GM18907 (cell line): ENCODE measurements around the gene PPARD.

Experiments used
- ATAC-seq: cut with Tn5 transposase; IDR thresholded peaks from one replicate; pipeline ENCODE4 v1.9.1; 2021; ENCODE audit warnings: mild to moderate bottlenecking, moderate library complexity; ENCODE audit not compliant: unreplicated experiment

Gene PPARD

DNA sequence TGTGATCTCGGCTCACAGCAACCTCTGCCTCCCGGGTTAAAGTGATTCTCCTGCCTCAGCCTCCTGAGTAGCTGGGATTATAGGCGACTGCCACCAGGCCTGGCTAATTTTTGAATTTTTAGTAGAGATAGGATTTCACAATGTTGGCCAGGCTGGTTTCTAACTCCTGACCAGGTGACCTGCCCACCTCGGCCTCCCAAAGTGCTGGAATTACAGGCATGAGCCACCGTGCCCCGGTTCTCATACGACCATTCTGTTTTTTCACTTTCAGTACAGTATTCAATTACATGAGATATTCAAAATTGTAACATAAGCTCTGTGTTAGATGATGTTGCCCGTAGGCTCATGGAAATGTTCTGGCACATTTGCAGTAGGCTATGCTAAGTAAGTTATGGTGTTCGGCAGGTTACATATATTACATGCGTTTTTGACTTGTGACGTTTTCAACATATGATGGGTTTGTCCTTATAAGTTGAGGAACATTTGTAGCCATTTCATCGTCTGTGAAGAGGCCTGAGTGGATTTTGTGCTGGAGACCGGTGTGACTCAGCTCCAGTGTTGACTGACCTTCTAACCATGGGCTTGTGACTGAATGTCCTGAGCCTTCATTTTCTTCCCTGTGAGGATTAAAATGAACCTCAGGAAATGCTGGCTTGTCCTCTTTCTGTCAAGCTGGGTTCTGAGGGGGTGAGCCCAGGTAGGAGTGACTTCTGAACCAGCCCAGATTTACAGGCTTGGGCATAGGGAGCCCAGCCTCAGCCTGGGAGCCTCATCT lies 12.2 kb downstream of the PPARD start:
- ATAC-seq, result no peak

DNA sequence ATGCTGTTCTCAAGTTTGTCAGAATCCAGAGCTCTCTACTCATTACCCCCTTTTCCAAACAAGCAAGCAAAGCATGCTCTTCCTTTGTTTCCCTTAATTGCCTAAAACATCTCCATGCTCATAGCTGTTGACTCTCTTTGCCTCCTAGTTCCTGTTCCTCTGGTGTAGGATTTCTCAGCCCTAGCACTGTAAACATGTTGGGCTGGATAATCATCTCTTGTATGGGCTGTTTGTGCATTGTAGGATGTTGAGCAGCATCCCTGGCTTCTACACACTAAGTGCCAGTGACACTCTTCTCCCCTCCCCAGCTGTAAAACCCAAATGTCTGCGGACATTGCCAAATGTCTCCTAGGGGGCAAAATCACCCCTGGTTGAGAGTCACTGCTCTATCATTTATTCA lies 14.0 kb downstream of the PPARD start:
- ATAC-seq, result no peak

DNA sequence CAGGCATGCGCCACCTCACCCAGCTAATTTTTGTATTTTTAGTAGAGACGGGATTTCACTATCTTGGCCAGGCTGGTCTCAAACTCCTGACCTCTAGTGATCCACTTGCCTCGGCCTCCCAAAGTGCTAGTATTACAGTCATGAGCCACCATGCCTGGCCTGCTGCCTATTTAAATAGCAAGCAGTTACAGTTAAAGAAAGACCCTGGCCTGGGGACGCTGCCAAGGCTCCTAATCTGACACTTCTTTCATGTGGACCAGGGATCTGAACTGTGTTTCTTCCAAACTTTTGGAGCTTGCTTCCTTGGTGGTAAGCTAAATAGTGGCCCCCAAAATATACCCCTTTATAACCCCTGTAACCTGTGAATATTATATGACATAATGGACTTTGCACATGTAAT lies 15.3 kb downstream of the PPARD start:
- no peak for ATAC-seq

DNA sequence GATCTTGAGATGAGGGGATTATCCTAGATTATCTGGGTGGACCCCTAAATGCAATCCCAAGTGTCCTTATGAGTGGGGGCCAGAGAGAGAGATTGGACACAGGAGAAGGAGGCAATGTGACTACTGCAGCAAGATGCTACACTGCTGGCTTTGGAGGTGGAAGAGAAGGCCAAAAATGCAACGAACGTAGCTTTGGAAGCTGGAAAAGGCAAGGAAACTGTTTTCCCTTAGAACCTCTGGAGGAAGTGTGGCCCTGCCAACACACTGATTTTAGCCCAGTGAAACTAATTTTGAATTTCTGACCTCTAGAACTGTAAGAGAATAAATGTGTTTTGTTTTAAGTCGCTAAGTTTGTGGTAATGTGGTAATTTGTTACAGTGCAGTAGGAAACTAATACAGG lies 15.7 kb downstream of the PPARD start:
- ATAC-seq, result no peak

DNA sequence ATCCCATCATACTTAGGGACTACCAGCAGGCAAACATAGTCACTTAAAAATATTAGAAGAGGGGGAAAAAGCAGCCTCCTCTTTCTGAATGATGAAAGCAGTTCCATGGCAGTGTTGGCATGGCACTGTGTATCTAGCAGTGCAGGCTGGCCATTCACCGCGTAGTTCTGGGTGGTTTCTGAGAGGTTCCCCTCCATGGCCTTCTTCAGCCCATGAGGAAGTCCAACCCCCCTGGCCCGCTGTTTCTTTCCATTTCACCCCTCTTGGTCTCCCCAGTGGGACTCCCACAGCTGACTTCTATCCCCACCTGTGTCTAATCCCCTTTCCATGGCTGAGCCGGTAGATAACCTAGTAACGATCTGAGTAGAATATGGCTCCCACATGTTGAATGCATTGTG lies 17.0 kb downstream of the PPARD start:
- ATAC-seq, result no peak

DNA sequence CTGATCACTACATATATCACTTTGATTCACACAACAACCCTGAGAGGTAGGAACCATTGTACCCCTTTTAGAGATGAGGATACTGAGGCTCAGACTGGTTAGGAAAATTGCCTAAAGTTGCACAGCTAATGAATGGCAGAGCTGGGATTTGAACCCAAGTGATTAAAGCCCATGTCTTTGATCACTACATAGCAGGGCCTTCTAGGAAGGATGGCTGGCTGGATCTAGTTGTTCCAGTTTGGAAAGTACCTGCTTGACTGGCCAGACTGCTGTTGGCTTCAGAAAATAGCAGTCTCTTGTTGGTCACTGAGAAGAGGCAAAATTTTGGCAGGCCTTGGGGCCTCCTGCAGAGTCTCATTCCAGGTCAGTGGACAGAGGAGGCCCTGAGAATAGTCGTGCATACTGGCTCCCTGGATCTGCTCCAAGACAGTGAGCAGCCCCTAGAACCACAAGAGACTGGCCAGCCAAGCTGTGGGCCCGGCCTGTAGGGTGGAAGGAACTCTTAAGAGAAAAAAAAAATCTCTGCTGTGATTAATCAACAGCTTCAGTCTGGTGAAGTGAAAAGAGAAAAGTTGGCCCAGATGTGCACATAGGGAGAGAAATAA lies 17.5 kb downstream of the PPARD start:
- no peak for ATAC-seq

DNA sequence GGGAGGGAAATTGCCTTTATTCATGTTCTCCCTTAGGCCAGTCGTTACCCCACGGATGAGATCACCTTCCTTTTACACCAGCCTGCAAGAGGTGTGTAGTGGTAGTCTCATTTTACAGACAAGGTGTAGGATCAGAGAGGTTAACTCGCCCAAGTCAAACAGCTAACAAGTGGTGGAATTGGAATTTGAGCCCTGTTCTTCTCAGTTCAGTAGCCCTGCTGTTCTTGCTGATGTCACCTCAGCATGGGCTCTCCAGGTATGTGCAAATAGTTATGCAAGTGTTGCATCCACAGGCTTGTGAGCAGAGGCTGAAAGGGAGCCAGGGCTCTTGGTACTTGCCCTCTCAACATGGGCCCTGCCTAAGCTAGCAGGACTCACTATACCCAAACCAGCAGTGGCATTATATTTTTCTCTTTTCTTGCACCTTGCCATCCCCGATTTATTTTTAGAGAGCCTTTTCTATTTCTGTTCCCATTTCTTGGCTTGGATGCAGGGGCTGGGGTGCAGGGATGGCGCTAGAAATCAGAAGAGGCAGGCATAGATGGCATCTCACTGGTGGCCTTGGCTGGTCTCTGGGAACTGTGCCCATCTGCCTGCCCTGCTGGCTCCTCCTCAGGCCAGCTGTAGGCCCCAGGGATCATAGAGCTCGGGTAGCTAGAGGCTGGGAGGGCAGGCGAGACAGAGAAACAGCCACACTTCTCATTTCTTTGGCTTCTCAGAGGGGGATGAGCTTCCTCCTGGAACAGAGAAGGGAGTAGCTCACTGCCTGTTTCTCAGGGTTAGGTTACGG lies 18.2 kb downstream of the PPARD start:
- no peak for ATAC-seq

DNA sequence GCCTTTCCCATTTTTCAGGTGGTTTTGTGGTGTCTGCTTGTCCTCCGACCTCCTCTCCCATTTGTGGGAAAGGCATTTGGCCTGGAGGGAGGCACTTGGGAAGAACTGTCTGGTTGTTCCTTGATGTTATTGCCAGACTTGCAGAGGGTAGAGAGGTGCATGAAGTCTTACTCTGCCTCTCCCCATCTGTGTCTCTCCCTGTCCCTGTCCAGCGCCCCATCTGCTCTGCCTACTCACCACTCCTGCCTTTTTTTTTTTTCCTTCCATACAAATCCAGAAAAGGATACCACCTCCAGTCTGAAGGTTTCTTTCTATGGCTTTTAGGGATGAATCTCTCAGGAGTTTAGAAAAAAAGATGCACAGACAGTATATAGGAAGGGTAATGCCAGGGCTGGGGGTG lies 19.8 kb downstream of the PPARD start:
- no peak for ATAC-seq

DNA sequence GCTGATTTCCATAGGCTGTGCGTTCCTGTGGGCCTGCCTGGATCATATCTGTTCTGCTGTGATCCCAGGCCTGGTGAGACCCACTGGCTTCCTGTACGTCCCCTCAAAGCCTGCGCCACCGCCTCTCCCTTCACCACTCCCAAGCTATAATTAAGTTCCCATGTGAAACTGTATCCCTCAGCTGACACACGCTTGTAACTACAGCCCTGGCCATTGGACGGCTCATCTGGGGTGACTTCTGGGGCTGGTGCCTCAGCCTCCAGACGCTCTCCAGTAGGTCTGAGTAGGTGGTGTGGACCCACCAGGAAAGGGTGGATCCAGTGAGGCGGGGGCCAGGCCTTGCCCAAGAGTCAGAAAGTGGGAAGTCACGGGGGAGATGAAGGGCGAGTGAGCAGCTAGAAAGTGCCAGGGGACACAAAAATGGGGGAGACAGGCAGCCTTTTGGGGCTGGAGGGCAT lies 21.0 kb downstream of the PPARD start:
- ATAC-seq, result no peak

DNA sequence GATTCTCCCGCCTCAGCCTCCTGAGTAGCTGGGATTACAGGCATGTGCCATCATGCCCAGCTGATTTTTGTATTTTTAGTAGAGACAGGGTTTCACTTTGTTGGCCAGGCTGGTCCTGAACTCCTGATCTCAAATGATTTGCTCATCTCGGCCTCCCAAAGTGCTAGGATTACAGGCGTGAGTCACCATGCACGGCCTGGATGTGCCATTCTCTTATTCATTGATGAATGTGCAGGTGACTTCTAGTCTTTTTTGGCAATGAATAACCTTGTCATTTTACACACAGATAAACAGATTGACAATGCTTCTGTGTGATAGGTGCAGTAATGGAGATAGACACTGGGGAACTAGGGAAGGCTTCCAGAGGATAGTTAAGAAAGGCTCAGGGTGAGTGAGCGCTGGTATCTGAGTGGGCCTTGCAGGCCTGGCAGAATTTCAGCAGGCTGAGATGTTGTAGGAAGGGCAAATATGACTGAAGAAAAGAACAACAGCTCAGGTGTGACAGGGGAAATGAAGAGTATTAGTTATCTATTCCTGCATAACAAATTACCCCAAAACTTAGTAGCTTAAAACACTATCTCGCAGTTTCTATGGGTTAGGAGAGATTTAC lies 23.3 kb downstream of the PPARD start:
- ATAC-seq, result no peak

DNA sequence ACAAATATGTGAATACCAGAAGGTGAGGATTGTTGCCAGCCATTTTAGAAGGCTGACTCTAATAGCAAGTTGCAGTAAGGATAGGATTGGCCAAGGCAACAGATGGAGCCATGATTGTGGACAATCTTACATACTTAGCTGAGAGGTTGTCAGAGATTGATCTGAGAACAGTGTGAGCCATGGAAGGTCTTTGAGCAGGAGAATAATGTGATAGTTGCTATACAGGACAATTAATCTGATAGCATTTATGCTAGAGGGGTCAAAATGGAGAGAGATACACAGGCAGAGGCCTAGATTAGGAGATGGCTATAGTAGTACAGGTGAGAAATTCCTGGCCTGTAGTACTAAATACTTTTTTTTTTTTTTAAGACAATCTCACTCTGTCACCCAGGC lies 23.8 kb downstream of the PPARD start:
- ATAC-seq, result no peak

DNA sequence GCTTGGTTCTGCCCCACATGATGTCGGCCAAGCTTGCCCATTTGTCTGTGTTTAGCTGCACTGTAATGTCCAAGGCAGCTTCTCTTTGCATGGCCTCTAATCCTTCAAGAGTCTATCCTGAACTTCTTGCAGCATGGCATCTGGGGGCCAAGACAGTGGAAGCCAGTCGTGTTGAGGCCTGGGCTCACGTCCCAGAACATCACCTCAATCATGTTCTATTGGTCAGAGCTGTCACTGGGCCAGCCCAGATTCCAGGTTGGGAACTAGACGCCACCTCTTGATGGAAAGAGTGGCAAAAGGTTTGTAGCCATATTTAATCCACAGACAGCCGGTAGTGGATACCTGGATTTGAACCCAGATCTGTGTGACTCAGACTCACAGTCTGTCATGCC lies 25.3 kb downstream of the PPARD start:
- no peak for ATAC-seq

DNA sequence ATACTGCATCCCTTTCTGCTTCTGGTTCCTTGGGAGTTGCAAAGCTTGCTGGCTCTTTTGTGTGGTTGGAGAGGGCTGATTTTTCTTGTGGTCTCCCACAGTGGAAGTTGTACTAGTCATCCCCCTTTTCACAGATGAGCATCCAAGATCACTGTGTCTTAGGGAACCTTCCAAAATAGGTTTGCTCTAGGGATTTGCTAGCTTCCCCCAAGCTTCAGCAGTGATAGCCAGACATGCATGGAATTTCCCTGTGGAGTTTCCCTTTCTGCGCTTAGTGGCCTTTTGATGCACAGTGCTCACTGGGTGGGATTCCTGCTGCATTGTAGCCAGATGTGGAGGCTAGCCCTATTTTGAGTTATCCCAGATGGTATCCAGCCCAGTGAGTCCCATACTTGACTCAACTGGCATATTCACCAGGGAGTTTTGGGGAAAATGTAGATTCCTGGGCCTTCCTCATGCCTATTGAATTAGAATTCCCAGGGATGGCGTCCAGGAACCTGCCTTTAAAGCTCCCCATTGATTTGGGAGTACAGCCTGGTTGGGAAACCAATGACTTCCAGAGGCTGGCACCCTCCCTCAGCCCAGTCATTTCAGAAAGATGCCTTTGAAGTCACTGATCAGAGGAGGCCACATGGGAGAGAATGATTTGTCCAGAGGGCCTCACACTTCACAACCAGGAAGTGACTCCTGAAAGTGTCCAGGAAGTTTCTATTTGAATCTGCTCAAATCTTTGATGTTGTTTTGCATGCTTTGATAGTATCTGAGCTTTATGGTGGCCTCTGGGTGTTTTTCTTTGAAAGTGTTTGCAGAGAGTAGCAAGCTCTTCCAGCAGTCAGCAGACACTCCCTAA lies 25.9 kb downstream of the PPARD start:
- no peak for ATAC-seq

DNA sequence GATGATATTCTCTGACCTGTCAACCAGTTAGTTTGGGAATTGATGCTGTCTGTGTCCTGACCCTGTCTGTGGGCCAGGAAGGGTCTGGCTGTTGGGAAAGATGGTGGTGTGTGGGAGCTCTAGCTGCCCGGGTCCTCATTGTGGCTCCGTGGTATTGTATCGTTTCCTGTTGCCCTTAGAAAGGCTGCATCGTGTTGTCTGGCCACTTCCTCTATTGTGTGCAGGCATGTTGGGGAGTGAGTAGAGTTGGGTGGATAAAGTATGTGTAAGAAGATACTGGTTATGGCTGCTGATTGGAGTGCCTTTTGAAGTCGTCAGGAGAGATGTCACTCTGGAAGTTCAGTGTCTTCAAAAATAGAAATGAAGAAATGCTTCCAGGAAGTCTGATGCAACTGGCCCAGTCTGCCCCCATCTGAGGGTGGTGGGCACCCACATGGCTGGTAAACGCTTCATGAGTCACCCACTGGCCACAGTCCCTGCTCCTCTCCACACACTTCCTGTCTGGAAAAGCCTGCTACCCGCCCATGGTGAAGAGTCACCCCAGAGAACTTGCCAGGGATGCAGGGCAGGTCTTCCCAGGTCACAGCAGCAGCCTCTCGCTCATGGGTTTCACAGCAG lies 27.9 kb downstream of the PPARD start:
- peak; percentile 58 for ATAC-seq

DNA sequence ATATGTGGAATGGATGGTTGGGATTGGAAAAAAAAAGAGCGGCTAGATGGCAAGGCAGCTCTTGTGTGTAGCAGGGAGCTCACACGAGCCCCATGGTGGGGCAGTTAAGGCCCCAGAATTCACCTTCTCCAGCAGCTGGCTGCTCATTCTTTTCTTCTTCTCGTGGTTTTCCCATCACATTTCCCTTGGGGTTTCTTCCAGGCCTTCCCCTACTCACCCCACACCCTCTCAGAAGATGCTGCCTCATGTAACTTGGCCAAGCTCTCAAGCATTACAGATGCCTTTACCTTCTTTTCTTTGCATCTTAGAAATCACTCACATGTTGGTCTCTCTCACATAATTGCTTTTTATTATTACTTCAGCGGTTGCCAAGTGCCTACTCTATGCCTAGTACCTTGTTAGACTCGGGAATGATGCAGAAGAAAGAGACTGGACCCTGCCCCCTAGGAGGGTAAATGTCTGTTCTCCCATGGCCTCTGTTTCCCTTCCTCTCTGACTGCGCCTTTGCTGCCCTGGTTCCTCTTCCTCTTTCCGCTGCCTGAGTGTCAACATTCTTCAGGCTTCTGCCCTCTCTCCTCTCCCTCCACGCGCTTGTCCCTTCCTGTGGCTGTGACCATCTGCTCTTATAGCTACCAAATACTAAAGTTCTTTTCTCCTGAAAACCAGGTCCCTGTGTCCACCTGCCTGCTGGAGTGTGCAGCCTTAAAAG lies 28.6 kb downstream of the PPARD start:
- no peak for ATAC-seq

DNA sequence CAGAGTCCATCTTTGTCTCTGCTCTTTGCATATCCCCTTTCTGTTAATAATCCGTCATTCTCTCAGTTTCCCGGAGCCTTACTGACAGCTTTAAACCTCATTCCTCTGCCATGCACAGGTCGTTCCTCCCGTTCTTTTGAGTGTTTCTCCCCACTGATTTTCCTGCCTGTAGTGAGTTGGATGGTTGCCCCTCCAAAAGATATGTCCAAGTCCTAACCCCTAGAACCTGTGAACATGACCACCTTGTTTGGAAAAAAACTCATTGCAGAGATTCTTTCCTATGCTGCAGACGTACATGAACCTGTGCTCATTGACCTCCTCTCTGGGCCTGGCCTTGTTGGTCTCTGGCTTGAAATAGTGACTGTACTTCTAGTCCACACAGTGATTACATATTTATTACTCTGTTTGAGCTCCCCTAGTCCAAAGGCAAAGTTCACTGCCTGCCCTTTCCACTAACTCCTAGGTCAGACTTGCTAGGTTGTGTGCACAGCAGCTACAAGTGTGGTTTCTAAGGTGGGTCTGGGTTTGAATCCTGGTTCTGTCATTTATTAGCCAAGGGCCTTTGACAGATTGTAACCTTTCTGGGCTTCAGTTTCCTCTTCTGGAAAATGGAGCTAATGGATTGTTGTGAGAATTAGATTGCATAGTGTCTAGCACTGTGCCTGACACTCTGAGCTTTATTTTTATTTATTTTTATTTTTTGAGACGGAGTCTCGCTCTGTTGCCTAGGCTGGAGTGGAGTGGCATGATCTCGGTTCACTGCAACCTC lies 29.3 kb downstream of the PPARD start:
- no peak for ATAC-seq

DNA sequence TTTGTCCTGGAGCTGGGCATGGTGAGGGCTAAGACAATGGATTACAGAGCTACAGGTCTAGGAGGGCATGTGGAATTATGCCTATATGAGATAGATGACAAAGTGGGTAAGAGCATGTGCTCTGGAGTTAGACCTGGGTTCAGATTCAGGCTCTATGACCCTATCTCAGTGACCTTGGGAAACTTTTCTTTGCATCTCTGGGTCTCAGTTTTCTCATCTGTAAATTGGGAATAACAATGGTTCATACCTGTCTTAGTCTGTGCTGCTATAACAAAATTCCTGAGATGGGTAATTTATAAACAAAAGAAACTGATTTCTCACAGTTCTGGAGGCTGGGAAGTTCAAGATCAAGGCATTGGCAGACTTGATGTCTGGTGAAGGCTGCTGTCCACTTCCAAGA lies 30.3 kb downstream of the PPARD start:
- ATAC-seq, result no peak

DNA sequence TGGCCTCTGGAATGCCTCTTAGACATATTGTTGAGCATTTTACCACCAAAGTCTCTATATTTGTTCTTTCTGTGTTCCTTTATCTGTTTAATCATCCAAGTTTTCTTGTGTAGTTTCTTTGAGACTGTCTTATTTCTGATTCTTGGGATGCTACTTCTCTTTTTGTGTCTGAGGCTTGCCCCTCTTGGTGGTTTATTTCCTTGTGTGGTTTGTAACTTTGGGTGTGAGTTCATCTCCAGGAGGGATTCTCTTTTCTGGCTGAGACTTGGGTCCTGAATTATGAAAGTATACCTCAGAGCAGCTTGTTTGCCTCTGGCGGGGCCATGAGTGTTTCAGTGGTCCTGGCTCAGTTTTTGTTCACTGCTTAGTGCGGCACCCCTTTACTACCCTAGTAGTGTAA lies 33.9 kb downstream of the PPARD start:
- ATAC-seq, result no peak

DNA sequence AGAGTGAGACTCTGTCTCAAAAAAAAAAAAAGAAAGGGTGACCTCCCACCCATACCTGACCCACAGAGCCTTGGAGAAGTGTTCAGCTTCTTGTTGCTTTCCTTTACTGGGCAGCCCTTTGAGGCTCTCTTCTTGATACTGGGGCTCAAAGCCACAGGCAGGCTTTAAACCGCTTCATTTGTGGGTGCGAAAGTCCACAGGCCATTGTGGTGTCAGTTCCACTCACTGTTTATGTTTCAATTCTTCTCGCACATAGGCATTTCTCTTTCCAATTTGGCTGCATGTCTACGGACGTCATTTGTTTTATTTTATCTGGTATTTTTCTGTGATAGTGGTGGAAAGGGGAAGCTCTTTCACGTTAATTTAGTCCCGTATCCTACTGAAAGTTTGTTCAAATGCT lies 34.6 kb downstream of the PPARD start:
- ATAC-seq, result no peak
